Neural cell (in vitro differentiated cells): Measurements from ENCODE around the gene FAR2. TPM values are rescaled to one million over a fixed set of nuclear protein-coding genes. Genes with fewer than 3 reads are reported as not detected.

Experiments
- H2AFZ ChIP-seq: fragments of 200-600, 300-800 bp; sonication (generic), shearing (Covaris generic); 2 replicates; pipeline ENCODE4 v1.6.0; 2014; ENCODE audit warnings: low read depth, mild to moderate bottlenecking, antibody characterized with exemption, low read length, moderate library complexity
- H3F3A ChIP-seq: fragments of 200-600 bp; shearing (Covaris generic); 2 replicates; pipeline ENCODE4 v1.6.1; 2016; ENCODE audit warnings: mild to moderate bottlenecking, moderate library complexity, mixed read lengths, antibody characterized with exemption, low read length; ENCODE audit not compliant: insufficient read depth, poor library complexity, severe bottlenecking
- H3K27ac ChIP-seq: fragments of 200-600, 300-800 bp; sonication (generic), shearing (Covaris generic); 2 replicates; pipeline ENCODE4 v1.5.1; 2014; ENCODE audit warnings: mild to moderate bottlenecking, low read length, moderate library complexity
- H3K27me3 ChIP-seq: fragments of 300-800, 200-600 bp; sonication (generic), shearing (Covaris generic); 2 replicates; pipeline ENCODE4 v1.6.0; 2014; ENCODE audit warnings: mild to moderate bottlenecking, low read depth, low read length, moderate library complexity; ENCODE audit not compliant: insufficient read depth
- H3K36me3 ChIP-seq: fragments of 300-800, 200-600 bp; sonication (generic), shearing (Covaris generic); 2 replicates; pipeline ENCODE4 v1.5.1; 2014; ENCODE audit warnings: mild to moderate bottlenecking, antibody characterized with exemption, low read length, moderate library complexity; ENCODE audit not compliant: insufficient read depth
- H3K4me2 ChIP-seq: fragments of 300-800, 200-600 bp; sonication (generic), shearing (Covaris generic); 2 replicates; pipeline ENCODE4 v1.6.0; 2014; ENCODE audit warnings: mild to moderate bottlenecking, low read length
- H3K4me3 ChIP-seq: fragments of 300-800, 200-600 bp; sonication (generic), shearing (Covaris generic); 2 replicates; pipeline ENCODE4 v1.5.1; 2014; ENCODE audit warnings: mild to moderate bottlenecking, low read length, moderate library complexity
- H3K79me2 ChIP-seq: fragments of 200-600 bp; shearing (Covaris generic); replicated peaks from 2 replicates; pipeline ENCODE4 v1.6.0; 2014; ENCODE audit warnings: mild to moderate bottlenecking, low read length, moderate library complexity; ENCODE audit not compliant: insufficient read depth
- H3K9ac ChIP-seq: fragments of 300-800, 200-600 bp; sonication (generic), shearing (Covaris generic); 2 replicates; pipeline ENCODE4 v1.6.1; 2016; ENCODE audit warnings: mild to moderate bottlenecking, low read length, mixed read lengths
- H3K9me2 ChIP-seq: fragments of 200-600 bp; shearing (Covaris generic); 2 replicates; pipeline ENCODE4 v1.6.1; 2016; ENCODE audit warnings: mild to moderate bottlenecking, low read length, mixed read lengths; ENCODE audit not compliant: insufficient read depth
- H3K9me3 ChIP-seq: fragments of 200-600, 300-800 bp; sonication (generic), shearing (Covaris generic); 2 replicates; pipeline ENCODE4 v1.6.1; 2016; ENCODE audit warnings: mild to moderate bottlenecking, mixed run types, low read length, moderate library complexity, mixed read lengths
- H4K20me1 ChIP-seq: fragments of 200-600 bp; shearing (Covaris generic); 2 replicates; pipeline ENCODE4 v1.6.1; 2016; ENCODE audit warnings: mild to moderate bottlenecking, mixed run types; ENCODE audit not compliant: insufficient read depth
- EP300 ChIP-seq: fragments of 450-650 bp; conservative IDR thresholded peaks from 2 replicates; pipeline ENCODE4 v1.6.1; 2014; ENCODE audit warnings: antibody characterized with exemption, mild to moderate bottlenecking, moderate library complexity; ENCODE audit not compliant: poor library complexity, severe bottlenecking
- EZH2 ChIP-seq: fragments of 200-600, 300-800 bp; shearing (Covaris generic), sonication (generic); IDR thresholded peaks from 2 replicates; pipeline ENCODE4 v1.6.1; 2014; ENCODE audit warnings: antibody characterized with exemption, low read length, borderline replicate concordance, mild to moderate bottlenecking; ENCODE audit not compliant: insufficient read depth, poor library complexity, severe bottlenecking
- MXI1 ChIP-seq: fragments of 450-650 bp; conservative IDR thresholded peaks from 2 replicates; pipeline ENCODE4 v1.6.1; 2014; ENCODE audit warnings: antibody characterized with exemption, mild to moderate bottlenecking; ENCODE audit not compliant: poor library complexity, severe bottlenecking
- POLR2AphosphoS5 ChIP-seq: IDR thresholded peaks from 2 replicates; pipeline ENCODE4 v1.6.1; 2012
- RAD21 ChIP-seq: fragments of 450-650 bp; conservative IDR thresholded peaks from 2 replicates; pipeline ENCODE4 v1.6.1; 2014; ENCODE audit warnings: antibody characterized with exemption, mild to moderate bottlenecking, moderate library complexity
- SMC3 ChIP-seq: fragments of 450-650 bp; conservative IDR thresholded peaks from 2 replicates; pipeline ENCODE4 v1.6.1; 2014; ENCODE audit warnings: antibody characterized with exemption, mild to moderate bottlenecking, moderate library complexity; ENCODE audit not compliant: poor library complexity
- TAF1 ChIP-seq: IDR thresholded peaks from 2 replicates; pipeline ENCODE4 v1.6.1; 2012; ENCODE audit warnings: low read depth
- polyA plus RNA-seq: library from polyadenylated mRNA; depleted of rRNA; stranded (reverse); fragments of >200 nt; gene quantifications from 2 replicates; pipeline ENCODE4 v1.2.3, GENCODE V29; 2014
- TF ChIP-seq, protein P1 (sequence below): IDR thresholded peaks from 2 replicates; pipeline ENCODE4 v1.6.1; 2012; ENCODE audit warnings: borderline replicate concordance
- TF ChIP-seq, protein P2 (sequence below): fragments of 450-650 bp; IDR thresholded peaks from 2 replicates; pipeline ENCODE4 v1.5.1; 2014; ENCODE audit warnings: antibody characterized with exemption, mild to moderate bottlenecking, moderate library complexity; ENCODE audit not compliant: poor library complexity, severe bottlenecking

FAR2 gene
- polyA plus RNA-seq, 1 donor from 2014 or later, result 0.99 TPM

DNA sequence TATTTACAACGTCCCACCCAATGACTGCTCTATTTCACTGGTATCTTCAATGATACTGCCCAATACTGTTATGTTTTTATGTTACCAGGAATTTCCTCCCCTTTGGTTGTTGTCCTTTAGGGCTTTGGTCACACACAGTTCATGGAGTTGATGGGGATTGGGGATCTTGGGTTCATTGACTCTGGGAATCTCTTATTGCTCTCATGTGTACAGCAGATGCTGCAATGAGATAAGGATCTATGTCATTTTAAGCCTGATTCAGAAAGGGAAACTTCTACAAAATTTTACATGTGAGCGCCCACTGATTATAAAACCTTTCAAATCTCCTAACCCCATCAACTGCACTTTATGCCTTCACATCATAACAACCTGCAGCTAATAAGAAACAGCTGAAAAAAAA is 67.2 kb downstream of the FAR2 start:
- Histone ChIP-seq H3K36me3 (no peaks in the 10 kb centered on the region), H3K9me3 (no peaks in the 10 kb centered on the region), H3K79me2 (no peaks in the 10 kb centered on the region), H4K20me1 (no peaks in the 10 kb centered on the region), H3F3A (no peaks in the 10 kb centered on the region), H2AFZ (no peak overlapping the region), H3K27me3 (no peaks in the 10 kb centered on the region), H3K4me3 (no peak overlapping the region), H3K9me2 (no peaks in the 10 kb centered on the region), H3K27ac (no peak overlapping the region), H3K4me2 (no peak overlapping the region), H3K9ac (no peak overlapping the region)
- TF ChIP-seq EZH2 (no peak), MXI1 (no peak), POLR2AphosphoS5 (no peak), SMC3 (no peak), RAD21 (no peak), TAF1 (no peak), EP300 (no peak)
- TF ChIP-seq, protein P1, sequence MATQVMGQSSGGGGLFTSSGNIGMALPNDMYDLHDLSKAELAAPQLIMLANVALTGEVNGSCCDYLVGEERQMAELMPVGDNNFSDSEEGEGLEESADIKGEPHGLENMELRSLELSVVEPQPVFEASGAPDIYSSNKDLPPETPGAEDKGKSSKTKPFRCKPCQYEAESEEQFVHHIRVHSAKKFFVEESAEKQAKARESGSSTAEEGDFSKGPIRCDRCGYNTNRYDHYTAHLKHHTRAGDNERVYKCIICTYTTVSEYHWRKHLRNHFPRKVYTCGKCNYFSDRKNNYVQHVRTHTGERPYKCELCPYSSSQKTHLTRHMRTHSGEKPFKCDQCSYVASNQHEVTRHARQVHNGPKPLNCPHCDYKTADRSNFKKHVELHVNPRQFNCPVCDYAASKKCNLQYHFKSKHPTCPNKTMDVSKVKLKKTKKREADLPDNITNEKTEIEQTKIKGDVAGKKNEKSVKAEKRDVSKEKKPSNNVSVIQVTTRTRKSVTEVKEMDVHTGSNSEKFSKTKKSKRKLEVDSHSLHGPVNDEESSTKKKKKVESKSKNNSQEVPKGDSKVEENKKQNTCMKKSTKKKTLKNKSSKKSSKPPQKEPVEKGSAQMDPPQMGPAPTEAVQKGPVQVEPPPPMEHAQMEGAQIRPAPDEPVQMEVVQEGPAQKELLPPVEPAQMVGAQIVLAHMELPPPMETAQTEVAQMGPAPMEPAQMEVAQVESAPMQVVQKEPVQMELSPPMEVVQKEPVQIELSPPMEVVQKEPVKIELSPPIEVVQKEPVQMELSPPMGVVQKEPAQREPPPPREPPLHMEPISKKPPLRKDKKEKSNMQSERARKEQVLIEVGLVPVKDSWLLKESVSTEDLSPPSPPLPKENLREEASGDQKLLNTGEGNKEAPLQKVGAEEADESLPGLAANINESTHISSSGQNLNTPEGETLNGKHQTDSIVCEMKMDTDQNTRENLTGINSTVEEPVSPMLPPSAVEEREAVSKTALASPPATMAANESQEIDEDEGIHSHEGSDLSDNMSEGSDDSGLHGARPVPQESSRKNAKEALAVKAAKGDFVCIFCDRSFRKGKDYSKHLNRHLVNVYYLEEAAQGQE, result no peak
- TF ChIP-seq, protein P2, sequence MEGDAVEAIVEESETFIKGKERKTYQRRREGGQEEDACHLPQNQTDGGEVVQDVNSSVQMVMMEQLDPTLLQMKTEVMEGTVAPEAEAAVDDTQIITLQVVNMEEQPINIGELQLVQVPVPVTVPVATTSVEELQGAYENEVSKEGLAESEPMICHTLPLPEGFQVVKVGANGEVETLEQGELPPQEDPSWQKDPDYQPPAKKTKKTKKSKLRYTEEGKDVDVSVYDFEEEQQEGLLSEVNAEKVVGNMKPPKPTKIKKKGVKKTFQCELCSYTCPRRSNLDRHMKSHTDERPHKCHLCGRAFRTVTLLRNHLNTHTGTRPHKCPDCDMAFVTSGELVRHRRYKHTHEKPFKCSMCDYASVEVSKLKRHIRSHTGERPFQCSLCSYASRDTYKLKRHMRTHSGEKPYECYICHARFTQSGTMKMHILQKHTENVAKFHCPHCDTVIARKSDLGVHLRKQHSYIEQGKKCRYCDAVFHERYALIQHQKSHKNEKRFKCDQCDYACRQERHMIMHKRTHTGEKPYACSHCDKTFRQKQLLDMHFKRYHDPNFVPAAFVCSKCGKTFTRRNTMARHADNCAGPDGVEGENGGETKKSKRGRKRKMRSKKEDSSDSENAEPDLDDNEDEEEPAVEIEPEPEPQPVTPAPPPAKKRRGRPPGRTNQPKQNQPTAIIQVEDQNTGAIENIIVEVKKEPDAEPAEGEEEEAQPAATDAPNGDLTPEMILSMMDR, result no peak

GRCh38 chr12:29216797-29217575 is 67.9 kb downstream of the FAR2 start:
- Histone ChIP-seq H3K27me3 (no peaks in the 10 kb centered on the region), H3K9me3 (no peaks in the 10 kb centered on the region), H4K20me1 (no peaks in the 10 kb centered on the region), H3K4me2 (no peak overlapping the region), H3K9ac (no peak overlapping the region), H3K27ac (no peak overlapping the region), H3K36me3 (no peaks in the 10 kb centered on the region), H3K9me2 (no peaks in the 10 kb centered on the region), H3F3A (no peaks in the 10 kb centered on the region), H3K79me2 (no peaks in the 10 kb centered on the region), H2AFZ (no peak overlapping the region), H3K4me3 (no peak overlapping the region)
- TF ChIP-seq EP300 (no peak), MXI1 (no peak), SMC3 (no peak), TAF1 (no peak), RAD21 (no peak), EZH2 (no peak), POLR2AphosphoS5 (no peak)
- TF ChIP-seq, protein P1, result no peak
- TF ChIP-seq, protein P2, result no peak
